Erythroblast (primary cell): ENCODE measurements around the gene LPO.

Source experiments
- DNase-seq, 2 experiments: peaks; one replicate each; lab custom pipeline; 2025; lab: John Stamatoyannopoulos, UW
- GATA1 ChIP-seq: IDR thresholded peaks from 2 replicates; pipeline ENCODE4 v1.6.1; 2011; ENCODE audit warnings: low read depth, mild to moderate bottlenecking, control low read depth, low read length, moderate library complexity
- POLR2A ChIP-seq: IDR thresholded peaks from 2 replicates; pipeline ENCODE4 v1.6.1; 2011; ENCODE audit warnings: mild to moderate bottlenecking, low read length

LPO gene

DNA sequence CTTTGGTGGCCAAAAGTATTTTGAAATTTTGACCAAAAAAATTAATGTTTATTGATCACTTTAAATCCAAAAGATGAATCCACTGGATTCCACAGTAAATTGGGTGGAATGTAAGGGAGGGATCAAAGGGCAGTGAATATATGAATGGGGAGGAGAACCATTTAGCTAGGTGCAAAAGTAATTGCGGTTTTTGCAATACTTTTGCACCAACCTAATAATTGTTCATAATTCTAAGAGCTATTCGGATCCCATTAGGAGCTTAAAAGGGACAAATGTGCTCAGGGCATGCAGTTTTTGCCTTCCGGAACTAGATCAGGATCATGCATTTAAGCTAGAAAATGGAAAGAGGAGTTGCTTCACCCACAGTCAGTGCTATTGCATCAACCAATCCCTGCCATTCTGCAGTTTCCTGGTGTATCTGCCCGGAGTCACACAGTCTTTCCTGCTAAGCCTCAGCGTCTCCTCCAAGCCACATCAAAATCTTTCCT lies at the start of gene LPO:
TSS of gene LPO (plus strand) at position 438 of the 488 bp plus-strand sequence. CDS start 4,396 bp downstream, outside the sequence.
- DNase-seq = no peak
- TF ChIP-seq GATA1 (no peak), POLR2A (no peak)

- no peak for TF ChIP-seq POLR2A
- DNase-seq = peak; percentile 52 to 53
Measured at GRCh38 chr17:58189436-58190146, 48.8 kb upstream of the LPO start.

- peak; percentile 23 to 25 for DNase-seq
- TF ChIP-seq GATA1 = no peak
- TF ChIP-seq POLR2A = no peak
Measured at GRCh38 chr17:58191241-58191896, 47.0 kb upstream of the LPO start.

GRCh38 chr17:58192612-58193011 lies 45.8 kb upstream of the LPO start, which contains the start of gene EPX:
Gene EPX (plus strand): TSS chr17:58192726. CDS start chr17:58192847, 121 bp downstream.
- TF ChIP-seq GATA1 = no peak
- no peak for TF ChIP-seq POLR2A
- DNase-seq = no peak

- TF ChIP-seq GATA1 (no peak), POLR2A (no peak)
- peak; percentile 9 to 24 for DNase-seq
Measured at GRCh38 chr17:58193641-58194255, 44.6 kb upstream of the LPO start.

DNA sequence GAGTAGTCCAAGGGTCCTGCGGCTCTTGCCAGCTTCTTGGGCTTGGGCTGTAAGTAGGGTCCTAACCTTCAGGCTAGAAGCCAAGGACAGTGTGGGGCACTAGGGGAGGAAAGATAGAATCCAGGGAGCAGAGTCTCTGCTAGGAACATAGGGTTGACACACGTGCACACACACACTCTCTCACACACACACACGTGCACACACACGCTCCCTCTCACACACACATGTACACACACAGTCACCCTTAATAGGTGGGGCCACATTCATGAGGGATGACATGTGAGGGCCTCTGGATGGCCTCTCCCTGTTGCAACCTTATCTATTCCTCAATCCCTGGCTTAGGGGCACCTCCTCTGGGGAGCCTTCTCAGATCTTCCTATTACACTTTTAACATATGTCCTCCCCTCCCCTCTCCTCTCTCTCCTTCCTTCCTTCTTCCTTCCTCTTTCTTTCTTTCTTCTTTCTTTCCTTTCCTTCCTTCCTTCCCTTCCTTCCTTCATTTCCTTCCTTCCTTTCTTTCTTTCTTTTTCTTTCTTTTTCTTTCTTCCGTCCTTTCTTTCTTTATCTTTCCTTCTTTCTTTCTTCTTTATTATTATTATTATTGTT lies 42.8 kb upstream of the LPO start:
- peak; percentile 78 to 80 for DNase-seq
- TF ChIP-seq GATA1 = no peak

DNA sequence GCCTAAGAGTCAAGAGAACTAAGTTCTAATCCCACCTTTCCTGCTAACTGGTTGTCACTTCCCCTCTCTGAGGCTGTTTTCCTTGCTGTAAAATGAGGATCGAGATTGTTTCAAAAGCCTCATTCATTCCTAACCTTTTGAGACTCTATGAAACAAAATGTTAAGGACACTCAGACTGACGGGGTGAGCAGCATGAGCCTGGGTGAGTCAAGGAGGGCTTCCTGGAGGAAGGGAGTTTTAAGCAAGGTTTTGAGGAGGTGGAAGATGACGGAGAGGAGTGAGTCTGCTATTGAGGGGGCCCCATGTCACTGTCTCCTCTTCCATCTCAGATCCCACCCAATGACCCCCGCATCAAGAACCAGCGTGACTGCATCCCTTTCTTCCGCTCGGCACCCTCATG lies 41.8 kb upstream of the LPO start:
- no peak for DNase-seq

DNA sequence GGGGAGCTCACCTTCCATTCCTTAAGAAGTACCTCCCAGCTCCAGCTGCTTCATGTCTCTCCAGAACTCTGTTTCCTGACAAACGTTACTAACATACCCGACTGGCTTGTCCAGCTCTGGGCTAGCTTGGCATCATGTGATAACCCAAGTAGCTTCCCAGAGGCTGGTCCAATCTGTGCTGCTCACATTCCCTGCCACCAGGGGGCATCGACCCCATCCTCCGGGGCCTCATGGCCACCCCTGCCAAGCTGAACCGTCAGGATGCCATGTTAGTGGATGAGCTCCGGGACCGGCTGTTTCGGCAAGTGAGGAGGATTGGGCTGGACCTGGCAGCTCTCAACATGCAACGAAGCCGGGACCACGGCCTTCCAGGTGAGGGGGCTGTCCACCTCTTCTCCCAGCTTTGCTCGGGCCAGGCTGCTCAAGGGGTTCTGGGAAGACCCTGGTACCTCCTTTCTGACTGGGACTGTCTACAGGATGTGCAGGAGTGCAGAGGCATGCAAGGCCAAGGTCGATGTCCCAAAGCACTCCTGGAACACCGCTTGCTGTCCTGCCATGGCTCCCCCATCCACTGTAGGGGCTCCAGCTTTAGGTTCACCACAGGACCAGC lies 38.3 kb upstream of the LPO start:
- no peak for TF ChIP-seq POLR2A
- TF ChIP-seq GATA1 = no peak

More for the DNA sequence above, 41.8 kb upstream of the LPO start:
- TF ChIP-seq GATA1 = no peak
- TF ChIP-seq POLR2A = no peak

GRCh38 chr17:58202859-58203258 lies 35.5 kb upstream of the LPO start:
- TF ChIP-seq GATA1 = no peak
- no peak for TF ChIP-seq POLR2A
- no peak for DNase-seq

More for the DNA sequence above, 38.3 kb upstream of the LPO start:
- DNase-seq = peak; percentile 60 to 68

DNA sequence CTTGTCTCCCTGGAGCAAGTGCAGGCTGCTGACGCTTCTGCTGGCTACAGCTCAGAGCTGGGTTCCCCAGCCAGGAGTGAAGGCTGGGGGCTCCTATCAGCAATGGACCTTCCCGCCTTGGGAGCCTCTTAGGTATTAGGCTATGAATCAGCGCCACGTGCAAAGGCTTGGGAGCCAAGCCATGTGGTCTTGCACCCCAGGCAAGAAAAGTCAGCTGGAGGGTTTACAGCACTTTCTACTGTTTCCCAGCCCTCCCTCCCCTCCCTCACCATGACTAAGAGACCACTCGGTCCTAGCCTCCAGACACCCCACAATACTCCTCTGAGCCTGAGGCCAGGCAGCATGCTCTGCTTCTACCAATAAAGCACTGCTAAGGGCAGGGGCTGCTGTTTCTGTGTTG lies 33.6 kb upstream of the LPO start:
- DNase-seq = no peak
- no peak for TF ChIP-seq GATA1
- TF ChIP-seq POLR2A = no peak

DNA sequence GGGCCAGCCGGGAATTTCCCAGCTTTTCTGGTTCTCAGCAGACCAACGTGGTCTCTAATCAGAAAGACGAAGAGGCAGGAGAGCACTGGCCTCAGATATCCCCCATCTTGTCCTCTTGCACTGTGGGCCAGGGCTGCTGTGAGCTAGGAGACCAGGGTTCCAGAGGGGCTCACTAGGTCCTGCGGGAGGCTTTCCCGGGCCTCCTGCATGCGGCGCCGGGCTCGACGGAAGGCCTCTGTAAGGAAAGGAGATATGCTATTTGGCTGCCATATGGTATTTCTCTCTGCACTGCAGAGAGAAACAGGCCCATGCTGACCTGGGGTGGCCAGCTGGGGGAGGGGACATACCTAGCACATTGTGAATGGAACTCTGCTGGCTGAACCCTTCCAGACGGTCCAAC lies 32.4 kb upstream of the LPO start:
- TF ChIP-seq GATA1 (no peak), POLR2A (no peak)
- DNase-seq = no peak

- TF ChIP-seq GATA1 (no peak), POLR2A (no peak)
- DNase-seq = no peak
Measured at GRCh38 chr17:58207451-58207850, 30.9 kb upstream of the LPO start.

DNA sequence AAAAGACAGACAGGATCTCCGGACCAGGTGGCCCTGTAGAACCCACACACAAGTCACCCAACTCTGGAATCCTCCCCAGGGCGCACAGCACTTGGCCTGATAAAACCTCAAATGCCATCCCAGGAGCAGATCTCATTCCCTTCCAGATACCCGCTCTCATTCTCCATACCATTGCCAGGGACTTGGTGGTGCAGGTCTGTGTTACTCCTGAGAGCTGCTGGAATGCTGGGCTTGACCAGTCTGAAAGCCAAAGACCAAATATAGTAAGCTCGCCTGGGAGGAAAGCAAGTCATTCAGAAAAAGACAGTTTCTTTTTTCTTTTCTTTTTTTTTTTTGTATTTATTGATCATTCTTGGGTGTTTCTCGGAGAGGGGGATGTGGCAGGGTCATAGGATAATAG lies 30.0 kb upstream of the LPO start:
- no peak for DNase-seq
- TF ChIP-seq GATA1 (no peak), POLR2A (no peak)
